ENCODE results near the gene P3H2. TPM values are rescaled to one million over a fixed set of nuclear protein-coding genes. Genes with fewer than 3 reads are reported as not detected.

The P3H2 gene
- total RNA-seq, 1 experiment from 2014 or later: 0.76 TPM

DNA sequence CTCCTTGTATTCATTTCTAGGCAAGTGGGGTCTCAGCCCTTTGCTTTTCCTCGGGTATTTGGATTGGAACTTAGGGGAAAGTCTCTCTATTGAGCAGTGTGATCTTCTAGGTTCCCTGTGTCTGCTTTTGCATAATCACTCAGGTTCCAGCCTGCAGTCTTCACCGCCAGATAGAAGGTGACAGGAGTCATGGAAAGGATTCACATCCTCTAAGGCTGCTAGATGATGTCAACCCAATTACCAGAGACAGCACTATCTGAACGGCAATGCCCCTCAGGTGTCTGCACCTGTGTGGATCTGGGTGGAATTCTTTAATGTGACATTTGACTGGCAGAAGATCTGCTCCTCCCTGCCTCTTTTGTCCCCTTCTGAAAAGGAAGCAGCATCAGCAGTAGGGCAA lies 177.7 kb downstream of the P3H2 start:
- TF ChIP-seq YY1 (IDR thresholded peaks at IDR 0.05; ENCODE audit: extremely low read depth, insufficient replicate concordance, low read depth, low read length) (no peak), ELF1 (IDR thresholded peaks at IDR 0.05; ENCODE audit: borderline replicate concordance, low read depth) (no peak), EGR1 (IDR thresholded peaks at IDR 0.05; ENCODE audit: low read depth) (no peak), RAD21 (IDR thresholded peaks at IDR 0.05; ENCODE audit: low read depth) (no peak), EZH2phosphoT487 (IDR thresholded peaks at IDR 0.05; ENCODE audit: borderline replicate concordance) (no peak), ZNF274 (IDR thresholded peaks at IDR 0.05; ENCODE audit: low read depth, low read length) (no peak), ATF3 (IDR thresholded peaks at IDR 0.05) (no peak), EZH2 (IDR thresholded peaks at IDR 0.05) (no peak), POLR2AphosphoS5 (IDR thresholded peaks at IDR 0.05; ENCODE audit: low read depth, low read length) (no peak), SIN3A (IDR thresholded peaks at IDR 0.05; ENCODE audit: low read depth) (no peak), SP1 (IDR thresholded peaks at IDR 0.05; ENCODE audit: low read depth) (no peak), CEBPB (IDR thresholded peaks at IDR 0.05; ENCODE audit: low read depth) (no peak), POLR2A (IDR thresholded peaks at IDR 0.05; ENCODE audit: borderline replicate concordance, extremely low read depth, insufficient read depth, insufficient read length) (no peak), ZFX (IDR thresholded peaks at IDR 0.05) (no peak), SRF (IDR thresholded peaks at IDR 0.05; ENCODE audit: low read depth) (no peak), CBX3 (IDR thresholded peaks at IDR 0.05; ENCODE audit: low read depth) (no peak)
- TF ChIP-seq, protein P1, sequence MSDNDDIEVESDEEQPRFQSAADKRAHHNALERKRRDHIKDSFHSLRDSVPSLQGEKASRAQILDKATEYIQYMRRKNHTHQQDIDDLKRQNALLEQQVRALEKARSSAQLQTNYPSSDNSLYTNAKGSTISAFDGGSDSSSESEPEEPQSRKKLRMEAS (IDR thresholded peaks at IDR 0.05): no peak
- TF ChIP-seq, protein P2, sequence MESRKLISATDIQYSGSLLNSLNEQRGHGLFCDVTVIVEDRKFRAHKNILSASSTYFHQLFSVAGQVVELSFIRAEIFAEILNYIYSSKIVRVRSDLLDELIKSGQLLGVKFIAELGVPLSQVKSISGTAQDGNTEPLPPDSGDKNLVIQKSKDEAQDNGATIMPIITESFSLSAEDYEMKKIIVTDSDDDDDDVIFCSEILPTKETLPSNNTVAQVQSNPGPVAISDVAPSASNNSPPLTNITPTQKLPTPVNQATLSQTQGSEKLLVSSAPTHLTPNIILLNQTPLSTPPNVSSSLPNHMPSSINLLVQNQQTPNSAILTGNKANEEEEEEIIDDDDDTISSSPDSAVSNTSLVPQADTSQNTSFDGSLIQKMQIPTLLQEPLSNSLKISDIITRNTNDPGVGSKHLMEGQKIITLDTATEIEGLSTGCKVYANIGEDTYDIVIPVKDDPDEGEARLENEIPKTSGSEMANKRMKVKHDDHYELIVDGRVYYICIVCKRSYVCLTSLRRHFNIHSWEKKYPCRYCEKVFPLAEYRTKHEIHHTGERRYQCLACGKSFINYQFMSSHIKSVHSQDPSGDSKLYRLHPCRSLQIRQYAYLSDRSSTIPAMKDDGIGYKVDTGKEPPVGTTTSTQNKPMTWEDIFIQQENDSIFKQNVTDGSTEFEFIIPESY (IDR thresholded peaks at IDR 0.05; ENCODE audit: extremely low read depth, insufficient replicate concordance, low read length): no peak
- Histone ChIP-seq H3K4me3 (replicated peaks in 1 of 2; ENCODE audit: low read depth in 1 of 2, low read length in 2 of 2) (no peak overlapping the region), H3K79me2 (ENCODE audit: insufficient read depth, low read length) (no peaks in the 10 kb centered on the region), H2AFZ (ENCODE audit: low read depth, low read length, poor library complexity, severe bottlenecking) (no peak overlapping the region), H3K27me3 (ENCODE audit: insufficient read depth, low read length) (no peaks in the 10 kb centered on the region; the same call in 1 of the 2 replicates), H3K36me3 (ENCODE audit: control insufficient read depth in 1 of 2, insufficient read depth in 2 of 2, low read length in 2 of 2) (no peaks in the 10 kb centered on the region), H4K20me1 (ENCODE audit: insufficient read depth) (no peaks in the 10 kb centered on the region), H3K4me2 (ENCODE audit: low read length) (no peak overlapping the region), H3K9ac (ENCODE audit: low read length) (no peak overlapping the region), H3K4me1 (ENCODE audit: control insufficient read depth in 1 of 2, insufficient read depth in 2 of 2, low read length in 2 of 2) (peaks cover 17 to 39% of the 10 kb centered on the region in 2 experiments), H3K9me2 (ENCODE audit: insufficient read depth) (no peaks in the 10 kb centered on the region), H3K9me3 (ENCODE audit: control insufficient read depth in 1 of 2, insufficient read depth in 1 of 2, low read depth in 1 of 2, low read length in 2 of 2) (no peaks in the 10 kb centered on the region), H3K27ac (ENCODE audit: low read depth, low read length) (no peak overlapping the region)
- no TSS peak for BruUV-seq (replicated peaks)
- ChIA-PET RAD21 (ENCODE audit: low non-redundant PET in 1 of 2, low total read pairs in 2 of 2, uncharacterized antibody in 2 of 2, unreplicated experiment in 2 of 2) (no interaction called here), CTCF (interaction anchor here (1.0 kb wide), 1 partner anchor 14 kb away, joined by 3 read pairs; no protein-coding TSS in a partner anchor), POLR2A (no interaction called here)
- no peak for ATAC-seq
- DNase-seq (ENCODE audit: low read depth, low spot score): no peak
- intact Hi-C loops (cut with micrococcal nuclease): no loop called here

Data from HCT116 (cell line).